GM19467 (cell line): ENCODE results near the gene HERC6.
A peak's percentile ranks its signal among the peaks of the same experiment; 100 is the strongest.
"Not testable (repeated sequence)": the region's sequence is repeated elsewhere in the genome, so short reads cannot be mapped to it uniquely, and the experiment has no call there.

Source experiments
- ATAC-seq: cut with Tn5 transposase; IDR thresholded peaks from one replicate; pipeline ENCODE4 v1.9.1; 2021; ENCODE audit warnings: mild to moderate bottlenecking, moderate library complexity; ENCODE audit not compliant: unreplicated experiment

The HERC6 gene

DNA sequence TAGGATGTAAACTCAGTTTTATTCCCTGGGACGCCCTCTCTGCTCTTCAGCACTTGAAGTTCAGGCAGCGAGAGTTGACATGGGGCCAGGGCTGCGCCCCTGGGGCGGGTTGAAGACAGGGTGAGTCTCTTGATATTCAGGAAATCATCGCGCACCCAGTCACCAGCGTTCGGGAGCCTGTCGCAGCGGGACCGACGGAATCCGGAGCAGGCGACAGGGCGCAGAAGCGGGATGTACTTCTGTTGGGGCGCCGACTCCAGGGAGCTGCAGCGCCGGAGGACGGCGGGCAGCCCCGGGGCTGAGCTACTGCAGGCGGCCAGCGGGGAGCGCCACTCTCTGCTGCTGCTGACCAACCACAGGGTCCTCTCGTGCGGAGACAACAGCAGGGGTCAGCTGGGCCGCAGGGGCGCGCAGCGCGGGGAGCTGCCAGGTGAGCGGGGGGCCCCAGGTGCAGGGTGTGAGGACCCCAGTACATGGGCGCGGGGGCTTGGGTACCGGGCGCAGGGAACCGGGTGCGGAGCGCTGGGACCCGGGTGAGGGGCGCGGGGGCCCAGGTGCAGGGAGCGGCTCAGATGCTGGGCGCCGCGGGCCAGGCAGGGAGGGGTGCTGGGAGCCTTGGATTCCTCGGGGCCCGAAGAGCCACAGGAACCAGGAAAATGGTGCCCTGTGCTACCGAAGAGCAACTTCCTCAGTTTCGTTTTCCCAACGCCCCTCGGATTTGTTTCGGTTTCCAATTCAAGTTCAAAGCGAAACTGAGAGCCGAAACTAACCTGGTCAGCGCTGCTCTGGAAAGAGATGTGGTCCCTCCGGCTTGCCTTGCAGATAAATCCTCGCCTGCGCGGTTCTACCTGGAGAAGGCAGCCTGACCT lies at the start of gene HERC6:
Gene HERC6 (plus strand): TSS at position 162 of the 869 bp plus-strand sequence. CDS start 70 bp downstream, at position 232.
- peak; percentile 67 for ATAC-seq

DNA sequence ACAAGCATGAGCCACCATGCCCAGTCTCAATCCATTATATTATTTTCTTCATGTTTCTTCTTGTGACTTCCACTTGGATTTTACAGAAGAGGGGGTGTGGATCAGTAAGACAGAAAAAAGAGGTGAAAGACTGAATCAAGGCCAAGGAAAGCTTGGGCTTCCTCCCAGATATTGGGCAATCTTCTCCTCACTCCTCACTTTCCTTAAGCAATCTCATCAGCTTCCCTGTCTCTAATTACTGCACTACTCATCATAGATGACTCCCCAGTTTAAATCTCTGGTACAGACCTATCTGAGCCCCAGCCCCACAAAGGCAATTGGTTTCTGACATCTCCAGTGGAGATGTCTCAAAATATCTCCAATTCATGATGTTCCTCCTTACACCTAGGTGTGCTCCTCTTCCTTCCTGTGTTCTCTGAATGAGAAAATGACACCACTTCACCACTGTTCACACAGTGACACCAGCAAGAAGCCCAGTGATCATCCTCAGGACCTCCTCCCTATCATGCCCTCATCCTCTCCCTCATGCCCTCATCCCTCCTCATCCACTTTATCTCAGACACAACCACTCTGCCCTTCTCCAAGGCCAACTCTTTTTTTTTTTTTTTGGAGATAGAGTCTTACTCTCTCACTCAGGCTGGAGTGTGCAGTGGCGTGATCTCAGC lies 44.8 kb upstream of the HERC6 start:
- ATAC-seq: no peak

DNA sequence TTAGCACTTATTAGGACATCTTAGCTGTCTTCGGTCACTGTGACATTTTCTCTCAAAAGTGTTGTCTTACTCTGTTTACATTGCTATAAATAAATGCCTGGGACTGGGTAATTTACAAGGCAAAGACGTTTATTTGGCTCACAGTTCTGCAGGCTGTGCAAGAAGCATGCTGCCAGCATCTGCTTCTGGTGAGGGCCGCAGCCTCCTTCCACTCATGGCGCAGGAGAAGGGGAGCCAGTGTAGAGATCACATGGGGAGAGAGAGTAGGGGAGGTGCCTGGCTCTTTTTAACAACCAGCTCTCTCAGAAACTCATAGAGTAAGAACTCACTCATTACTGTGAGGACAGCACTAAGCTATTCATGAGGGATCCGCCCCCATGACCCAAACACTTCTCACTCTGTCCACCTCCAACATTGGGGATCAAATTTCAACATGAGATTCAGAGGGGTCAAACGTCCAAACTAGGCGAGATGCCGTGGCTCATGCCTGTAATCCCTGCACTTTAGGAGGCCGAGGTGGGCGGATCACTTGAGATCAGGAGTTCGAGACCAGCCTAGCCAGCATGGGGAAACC lies 43.5 kb upstream of the HERC6 start:
- no peak for ATAC-seq

DNA sequence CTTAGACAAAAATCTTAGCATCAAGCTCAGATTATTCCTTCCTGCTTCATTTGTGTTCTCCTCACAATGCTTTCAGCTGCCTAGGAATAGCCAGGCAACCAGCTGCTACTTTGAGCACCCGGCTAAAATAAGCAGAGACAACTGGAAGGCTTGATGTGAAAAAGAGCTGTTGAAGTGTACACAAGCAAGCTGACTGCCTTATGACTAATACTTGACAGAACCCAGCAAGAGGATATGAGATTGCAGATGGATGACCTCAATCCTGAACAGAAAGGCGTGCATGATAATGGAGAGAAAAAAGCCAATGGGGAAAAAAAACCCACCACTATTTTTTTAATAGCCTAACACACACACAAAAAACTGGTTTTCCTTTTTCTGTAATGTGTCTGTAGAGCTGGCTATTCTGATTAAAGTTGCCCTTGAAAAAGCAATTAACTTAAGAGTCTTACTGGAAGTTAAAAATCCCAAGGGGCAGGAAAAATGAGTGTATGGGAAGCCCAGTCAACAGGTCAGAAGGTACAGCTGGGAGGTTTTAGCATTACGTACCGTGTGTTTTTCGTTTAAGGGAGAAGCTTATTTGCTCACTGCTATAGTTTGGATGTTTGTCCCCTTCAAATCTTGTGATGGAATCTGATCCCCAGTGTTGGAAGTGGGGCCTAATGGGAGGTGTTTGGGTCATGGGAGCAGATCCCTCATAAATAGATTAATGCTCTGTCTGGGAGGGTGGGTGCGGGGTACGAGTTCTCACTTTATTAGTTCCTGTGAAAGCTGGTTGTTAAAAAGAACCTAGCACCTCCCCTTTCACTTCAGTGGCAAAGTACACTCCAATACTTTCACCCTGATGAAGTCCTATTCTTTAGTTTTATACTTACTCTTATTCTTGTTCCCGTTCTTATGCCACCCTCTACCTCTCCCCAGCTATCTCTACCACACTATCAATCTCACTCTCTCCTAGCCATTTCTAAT lies 37.1 kb upstream of the HERC6 start:
- no peak for ATAC-seq

DNA sequence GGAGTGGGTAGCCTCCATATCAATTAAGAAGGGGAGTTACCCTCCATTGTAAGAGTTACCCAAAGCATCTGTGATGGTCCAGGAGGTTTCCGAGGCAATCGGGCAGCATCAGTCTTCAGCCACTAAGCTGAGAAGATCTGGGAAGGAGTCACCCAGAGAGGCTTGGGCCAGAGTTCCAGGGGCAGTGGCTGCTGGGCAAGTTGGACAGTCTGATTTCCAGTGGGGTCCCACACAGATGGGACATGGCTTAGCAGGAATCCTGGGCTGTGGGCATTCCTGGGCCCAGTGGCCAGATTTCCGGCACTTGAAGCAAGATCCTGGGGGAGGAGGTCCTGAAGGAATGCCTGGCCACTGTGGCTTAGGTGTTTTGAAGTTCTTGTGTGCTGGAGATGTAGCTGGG lies 31.8 kb upstream of the HERC6 start:
- ATAC-seq: not testable (repeated sequence)

DNA sequence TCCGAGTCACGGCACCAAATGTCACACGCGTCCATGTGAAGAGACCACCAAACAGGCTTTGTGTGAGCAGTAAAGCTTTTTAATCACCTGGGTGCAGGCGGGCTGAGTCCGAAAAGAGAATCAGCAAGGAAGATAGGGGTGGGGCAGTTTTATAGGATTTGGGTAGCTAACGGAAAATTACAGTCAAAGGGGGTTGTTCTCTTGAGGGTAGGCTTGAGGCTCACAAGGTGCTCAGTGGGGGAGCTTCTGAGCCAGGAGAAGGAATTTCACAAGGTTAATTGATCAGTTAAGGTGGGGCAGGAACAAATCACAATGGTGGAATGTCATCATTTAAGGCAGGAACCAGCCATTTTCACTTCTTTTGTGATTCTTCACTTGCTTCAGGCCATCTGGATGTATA lies 29.9 kb upstream of the HERC6 start:
- ATAC-seq: not testable (repeated sequence)

DNA sequence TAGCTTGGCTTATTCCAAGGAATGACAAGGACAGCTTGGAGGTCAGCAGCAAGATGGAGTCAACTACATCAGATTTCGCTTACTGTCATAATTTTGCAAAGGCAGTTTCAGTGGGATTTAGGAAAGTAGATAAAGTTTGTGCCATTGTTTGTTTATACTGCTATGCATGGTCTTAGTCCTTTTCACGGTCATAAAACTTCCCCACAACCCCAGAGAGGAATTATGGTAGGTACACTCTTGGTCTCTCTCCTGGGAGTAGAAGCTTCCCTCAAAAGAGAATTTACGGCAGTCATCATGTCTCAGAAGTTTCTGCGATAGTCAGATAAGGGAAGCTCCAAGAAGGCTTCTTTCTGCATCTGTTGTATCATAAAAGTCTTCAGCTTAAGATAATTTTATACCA lies 27.9 kb upstream of the HERC6 start:
- ATAC-seq: no peak

DNA sequence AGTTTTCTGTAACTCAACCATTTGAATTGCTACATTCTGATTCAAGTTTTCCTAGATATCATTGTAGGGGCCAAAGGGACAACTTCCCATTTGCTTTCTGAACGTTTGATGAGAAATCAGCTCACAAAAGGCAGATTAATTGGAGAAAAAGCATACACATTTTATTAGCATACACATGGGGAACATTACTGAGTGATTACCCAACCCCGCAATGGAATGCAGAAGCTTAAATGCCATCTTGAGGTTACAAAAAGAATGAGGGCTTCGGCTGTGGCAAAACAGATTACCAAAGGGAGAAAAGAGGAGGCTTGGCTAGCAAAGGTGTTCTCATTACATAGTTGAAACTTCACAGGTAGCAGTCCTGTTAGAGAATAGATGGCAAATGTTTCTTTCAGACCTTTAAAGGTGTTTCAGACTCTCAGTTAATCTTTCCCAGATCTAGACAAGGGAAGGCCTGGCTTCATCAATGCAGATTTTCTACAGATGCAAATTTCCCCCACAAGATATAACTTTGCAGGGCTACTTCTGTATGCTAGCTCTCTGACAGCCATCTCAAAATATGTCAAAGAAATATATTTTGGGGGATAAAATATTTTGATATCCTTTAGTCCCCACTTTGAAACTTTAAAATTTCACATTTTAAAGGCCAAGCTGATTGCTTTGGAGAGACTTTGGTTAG lies 26.5 kb upstream of the HERC6 start:
- no peak for ATAC-seq

DNA sequence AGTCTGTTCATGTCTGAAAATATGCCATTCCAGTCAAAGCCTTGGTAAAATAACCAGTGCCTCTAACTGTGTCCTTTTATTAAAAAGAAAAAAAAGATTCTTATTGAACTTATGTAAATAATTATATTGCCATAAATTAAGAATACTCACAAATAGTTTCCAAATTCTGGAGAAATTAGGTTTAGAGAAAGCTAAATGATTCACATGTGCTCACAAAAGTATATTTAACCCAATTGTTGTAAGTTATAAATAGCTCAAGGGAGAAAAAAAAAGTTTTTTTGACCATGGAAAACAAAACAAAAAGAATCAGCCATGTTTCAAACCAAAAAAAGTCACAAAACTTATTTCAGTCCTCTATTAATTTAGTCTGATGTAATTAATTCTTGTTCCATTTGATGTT lies 25.3 kb upstream of the HERC6 start:
- ATAC-seq: no peak

DNA sequence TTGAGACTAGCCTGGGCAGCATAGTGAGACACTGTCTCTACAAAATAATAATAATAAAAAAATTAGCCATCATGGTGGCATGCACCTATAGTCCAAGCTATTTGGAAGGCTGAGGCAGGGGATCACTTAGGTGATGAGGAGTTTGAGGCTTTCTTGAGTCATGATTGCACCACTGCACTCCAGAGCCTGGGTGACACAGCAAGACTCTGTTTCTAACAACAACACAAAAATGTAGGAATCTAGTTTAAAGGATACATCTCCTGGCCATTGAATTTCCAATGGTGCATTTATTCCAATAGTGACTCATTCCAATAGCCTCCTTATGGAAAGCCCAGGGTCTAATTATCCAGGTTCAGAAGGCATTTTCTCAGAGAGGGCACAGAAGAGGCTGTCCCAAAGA lies 21.9 kb upstream of the HERC6 start:
- no peak for ATAC-seq

DNA sequence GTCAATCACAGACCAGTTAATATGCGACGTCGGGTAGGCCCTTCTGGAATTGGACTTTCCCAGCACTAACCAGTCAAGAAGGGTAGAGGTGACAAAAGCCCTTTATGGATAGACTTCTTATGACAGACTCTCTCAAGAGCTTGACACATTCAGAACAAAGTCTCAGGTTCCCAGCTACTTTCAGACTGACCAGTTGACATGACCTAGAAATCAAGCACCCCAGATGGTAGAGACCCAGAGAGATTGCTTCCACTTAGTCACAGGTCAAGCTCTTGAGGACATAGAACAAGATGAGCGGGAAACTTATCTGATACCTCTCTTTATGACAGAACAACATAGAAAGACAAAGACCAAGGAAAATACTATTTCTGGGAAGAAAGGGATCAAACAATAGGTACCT lies 21.4 kb upstream of the HERC6 start:
- no peak for ATAC-seq

DNA sequence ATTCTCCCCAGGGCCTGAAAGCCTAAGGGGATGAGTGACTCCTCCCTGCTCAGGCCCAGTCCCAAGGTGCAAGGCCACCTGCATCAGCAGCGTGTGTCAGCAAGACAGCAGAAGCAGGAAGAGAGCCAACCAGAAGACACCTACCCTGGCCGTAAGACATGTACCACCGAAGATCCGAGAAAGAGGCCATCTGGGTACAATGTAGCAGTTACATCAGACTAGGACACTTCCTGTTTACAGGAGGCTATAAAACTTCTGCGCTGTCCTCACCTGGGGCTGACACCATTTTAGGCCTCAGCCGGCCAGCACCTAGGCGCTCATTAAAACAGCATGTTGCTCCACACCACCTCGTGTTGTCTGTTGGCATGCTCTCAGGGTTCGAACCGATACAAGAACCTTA lies 19.1 kb upstream of the HERC6 start:
- ATAC-seq: no peak

DNA sequence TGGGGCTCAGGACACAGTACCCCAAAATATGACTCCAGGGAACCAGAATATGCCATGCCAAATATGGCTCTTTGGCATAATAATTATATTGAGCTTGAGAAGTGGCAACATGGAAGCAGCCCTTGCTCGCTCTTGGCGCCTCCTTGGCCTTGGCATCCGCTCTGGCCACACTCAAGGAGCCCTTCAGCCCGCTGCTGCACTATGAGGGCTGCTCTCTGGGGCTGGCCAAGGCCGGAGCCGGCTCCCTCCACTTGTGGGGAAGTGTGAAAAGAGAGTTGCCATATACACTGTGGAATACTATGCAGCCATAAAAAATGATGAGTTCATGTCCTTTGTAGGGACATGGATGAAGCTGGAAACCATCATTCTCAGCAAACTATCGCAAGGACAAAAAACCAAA lies 18.4 kb upstream of the HERC6 start:
- no peak for ATAC-seq

DNA sequence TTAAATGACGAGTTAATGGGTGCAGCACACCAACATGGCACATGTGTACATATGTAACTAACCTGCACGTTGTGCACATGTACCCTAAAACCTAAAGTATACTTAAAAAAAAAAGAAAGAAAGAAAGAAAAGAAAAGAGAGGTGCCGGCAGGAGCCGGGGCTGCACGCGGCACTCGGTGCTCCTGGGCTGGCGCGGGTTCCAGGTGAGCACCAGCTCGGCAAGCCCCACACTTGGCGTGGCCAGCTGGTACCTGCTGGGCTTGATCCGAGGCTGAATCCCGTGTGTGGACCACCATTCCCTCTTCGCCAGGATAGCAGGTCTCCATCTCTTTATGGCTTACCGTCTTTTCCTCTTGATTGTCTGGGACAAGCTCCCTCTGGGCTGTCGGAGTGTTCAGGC lies 17.9 kb upstream of the HERC6 start:
- no peak for ATAC-seq

DNA sequence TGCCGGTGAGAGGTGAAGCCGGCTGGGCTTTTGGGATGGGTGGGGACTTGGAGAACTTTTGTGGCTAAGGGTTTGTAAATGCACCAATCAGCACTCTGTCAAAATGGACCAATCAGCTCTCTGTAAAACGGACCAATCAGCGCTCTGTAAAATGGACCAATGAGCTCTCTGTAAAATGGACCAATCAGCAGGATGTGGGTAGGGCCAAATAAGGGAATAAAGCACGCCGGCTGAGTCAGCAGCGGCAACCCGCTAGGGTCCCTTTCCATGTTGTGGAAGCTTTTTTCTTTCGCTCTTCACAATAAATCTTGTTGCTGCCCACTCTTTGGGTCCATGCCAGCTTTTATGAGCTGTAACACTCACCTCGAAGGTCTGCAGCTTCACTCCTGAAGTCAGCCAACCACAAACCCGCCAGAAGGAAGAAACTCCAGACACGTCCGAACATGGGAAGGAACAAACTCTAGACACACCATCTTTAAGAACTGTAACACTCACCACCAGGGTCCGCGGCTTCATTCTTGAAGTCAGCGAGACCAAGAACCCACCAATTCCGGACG lies 17.4 kb upstream of the HERC6 start:
- not testable (repeated sequence) for ATAC-seq

DNA sequence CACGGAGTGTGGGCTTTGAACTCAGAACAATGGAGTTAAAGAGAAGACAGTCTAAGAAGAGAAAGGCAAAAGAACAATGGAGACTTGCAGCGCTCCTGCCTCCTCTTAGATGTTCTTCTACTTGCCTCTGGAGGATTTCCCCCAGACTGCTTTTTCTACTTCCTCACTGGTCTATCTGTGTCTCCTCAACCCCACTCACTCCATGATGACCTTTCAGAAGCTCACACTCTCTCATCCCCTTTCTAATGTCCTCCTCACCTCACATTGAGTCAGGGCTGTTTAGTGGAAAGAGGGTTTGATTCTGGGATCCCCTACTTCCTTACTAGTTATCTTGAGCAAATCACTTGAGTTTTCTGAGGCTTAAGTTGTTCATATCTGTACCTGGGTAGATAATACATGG lies 12.2 kb upstream of the HERC6 start:
- ATAC-seq: no peak

DNA sequence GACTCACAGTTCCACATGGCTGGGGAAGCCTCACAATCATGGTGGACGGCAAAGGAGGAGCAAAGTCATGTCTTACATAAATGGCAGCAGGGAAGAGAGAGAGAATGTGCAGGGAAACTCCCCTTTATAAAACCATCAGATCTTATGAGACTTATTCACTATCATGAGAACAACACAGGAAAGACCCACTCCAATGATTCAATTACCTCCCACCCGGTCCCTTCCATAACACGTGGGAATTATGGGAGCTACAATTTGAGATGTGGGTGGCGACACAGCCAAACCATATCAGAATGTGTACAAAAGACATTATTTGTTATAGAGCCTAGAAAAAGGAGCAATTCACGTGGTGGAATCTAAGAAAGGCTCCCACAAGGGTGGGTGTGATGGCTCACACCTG lies 10.8 kb upstream of the HERC6 start:
- no peak for ATAC-seq

DNA sequence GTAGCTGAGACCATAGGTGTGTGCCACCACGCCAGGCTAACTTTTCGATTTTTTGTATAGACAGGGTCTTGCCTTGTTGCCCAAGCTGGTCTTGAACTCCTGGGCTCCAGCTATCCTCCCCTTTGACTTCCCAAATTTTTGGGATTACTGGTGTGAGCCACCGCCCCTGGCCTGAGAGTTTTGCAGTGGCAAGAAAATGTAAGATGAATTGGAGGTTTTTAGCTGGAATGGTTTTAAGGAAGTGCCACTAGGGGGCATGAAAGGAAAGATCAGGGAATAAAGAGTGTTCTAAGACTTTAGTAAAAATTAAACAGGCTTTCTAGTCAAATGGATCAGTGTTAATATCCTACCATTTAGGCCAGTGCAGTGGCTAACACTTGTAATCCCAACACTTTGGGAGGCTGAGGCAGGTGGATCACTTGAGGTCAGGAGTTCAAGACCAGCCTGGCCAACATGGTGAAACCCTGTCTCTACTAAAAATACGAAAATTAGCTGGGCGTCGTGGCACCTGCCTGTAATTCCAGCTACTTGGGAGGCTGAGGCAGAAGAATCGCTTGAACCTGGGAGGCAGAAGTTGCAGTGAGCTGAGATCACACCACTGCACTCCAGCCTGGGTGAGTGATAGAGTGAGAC lies 9.4 kb upstream of the HERC6 start:
- ATAC-seq: not testable (repeated sequence)

DNA sequence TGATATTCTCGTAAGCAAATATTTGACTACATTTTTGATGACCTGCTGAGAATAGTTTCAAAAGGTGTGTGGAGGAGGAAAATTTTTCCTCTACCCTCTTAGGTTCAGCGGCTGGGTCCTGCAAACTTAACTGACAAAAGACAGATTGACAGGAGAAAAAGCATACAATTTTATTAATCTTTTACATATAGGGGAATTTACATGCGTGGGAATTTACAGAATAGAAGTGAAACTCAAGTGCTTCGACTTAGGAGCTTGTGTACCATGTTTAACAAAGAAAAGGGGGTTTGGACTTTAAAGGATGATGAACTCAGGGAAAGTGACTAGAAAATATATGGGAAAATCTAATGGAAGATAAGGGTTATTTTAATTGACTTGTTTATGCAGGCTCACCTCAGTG lies 2.5 kb downstream of the HERC6 start:
- no peak for ATAC-seq

DNA sequence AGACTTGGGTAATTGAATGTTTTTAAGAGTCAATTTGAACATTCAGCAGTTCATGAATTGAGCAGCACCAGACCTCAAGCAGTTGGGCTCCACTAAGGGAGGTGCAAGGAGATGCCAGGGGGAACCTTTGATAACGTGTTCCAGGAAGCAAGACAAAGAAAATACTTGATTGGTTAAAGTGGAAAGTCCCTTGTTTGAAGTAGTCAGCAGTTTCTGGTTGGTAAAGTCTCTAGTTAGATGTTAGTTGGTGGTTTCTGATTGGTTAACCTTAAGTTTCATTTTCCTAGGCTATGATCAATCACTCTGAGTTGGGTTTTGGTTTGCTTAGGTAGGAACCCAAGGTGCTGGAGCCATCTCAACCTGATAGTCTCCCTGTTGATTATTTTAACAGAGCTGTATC lies 4.0 kb downstream of the HERC6 start:
- peak; percentile 46 for ATAC-seq
